Measurements from ENCODE around the gene MAGI2.

Gene MAGI2

DNA sequence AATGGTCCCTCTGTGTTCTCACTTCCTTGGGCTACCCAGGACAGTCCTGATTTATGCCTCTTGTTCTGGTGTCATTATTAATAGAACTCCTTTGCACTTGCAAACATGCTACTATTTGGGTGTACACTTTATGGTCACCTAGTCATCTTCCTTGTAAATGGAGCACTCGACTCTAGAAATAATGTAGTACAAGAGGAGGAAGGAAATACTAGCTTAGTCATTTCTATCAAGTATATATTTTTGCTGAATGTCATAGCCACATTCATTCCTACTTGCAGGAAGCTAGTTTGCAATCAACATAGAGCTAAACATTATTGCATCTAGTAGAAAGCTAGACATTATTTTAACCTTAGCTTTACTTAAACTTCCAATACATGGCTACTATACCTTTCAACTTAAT lies 335.3 kb downstream of the MAGI2 start:
- ATAC-seq, result no peak
- TF ChIP-seq ESRRG (CRISPR knock-in tag; IDR thresholded peaks at IDR 0.05) (no peak), PATZ1 (CRISPR knock-in tag; IDR thresholded peaks at IDR 0.05; ENCODE audit: borderline replicate concordance) (no peak), ZC3H10 (CRISPR knock-in tag; IDR thresholded peaks at IDR 0.05) (no peak), ZFP3 (CRISPR knock-in tag; IDR thresholded peaks at IDR 0.05) (no peak), ZNF70 (CRISPR knock-in tag; IDR thresholded peaks at IDR 0.05) (no peak), GLIS3 (CRISPR knock-in tag; IDR thresholded peaks at IDR 0.05) (no peak), ZFP30 (CRISPR knock-in tag; IDR thresholded peaks at IDR 0.05) (no peak), ZNF8 (CRISPR knock-in tag; IDR thresholded peaks at IDR 0.05) (no peak), CSRNP3 (CRISPR knock-in tag; IDR thresholded peaks at IDR 0.05) (no peak), BACH2 (CRISPR knock-in tag; IDR thresholded peaks at IDR 0.05; ENCODE audit: borderline replicate concordance) (no peak), PPARA (CRISPR knock-in tag; IDR thresholded peaks at IDR 0.05; ENCODE audit: borderline replicate concordance) (no peak), ISL1 (CRISPR knock-in tag; IDR thresholded peaks at IDR 0.05) (no peak), OSR1 (CRISPR knock-in tag; IDR thresholded peaks at IDR 0.05) (no peak), POU6F1 (CRISPR knock-in tag; IDR thresholded peaks at IDR 0.05; ENCODE audit: borderline replicate concordance, low read depth) (no peak), RARB (CRISPR knock-in tag; IDR thresholded peaks at IDR 0.05) (no peak), TCF4 (CRISPR knock-in tag; IDR thresholded peaks at IDR 0.05; ENCODE audit: borderline replicate concordance) (no peak), CSDC2 (CRISPR knock-in tag; IDR thresholded peaks at IDR 0.05) (no peak)
- TF ChIP-seq, protein P1, sequence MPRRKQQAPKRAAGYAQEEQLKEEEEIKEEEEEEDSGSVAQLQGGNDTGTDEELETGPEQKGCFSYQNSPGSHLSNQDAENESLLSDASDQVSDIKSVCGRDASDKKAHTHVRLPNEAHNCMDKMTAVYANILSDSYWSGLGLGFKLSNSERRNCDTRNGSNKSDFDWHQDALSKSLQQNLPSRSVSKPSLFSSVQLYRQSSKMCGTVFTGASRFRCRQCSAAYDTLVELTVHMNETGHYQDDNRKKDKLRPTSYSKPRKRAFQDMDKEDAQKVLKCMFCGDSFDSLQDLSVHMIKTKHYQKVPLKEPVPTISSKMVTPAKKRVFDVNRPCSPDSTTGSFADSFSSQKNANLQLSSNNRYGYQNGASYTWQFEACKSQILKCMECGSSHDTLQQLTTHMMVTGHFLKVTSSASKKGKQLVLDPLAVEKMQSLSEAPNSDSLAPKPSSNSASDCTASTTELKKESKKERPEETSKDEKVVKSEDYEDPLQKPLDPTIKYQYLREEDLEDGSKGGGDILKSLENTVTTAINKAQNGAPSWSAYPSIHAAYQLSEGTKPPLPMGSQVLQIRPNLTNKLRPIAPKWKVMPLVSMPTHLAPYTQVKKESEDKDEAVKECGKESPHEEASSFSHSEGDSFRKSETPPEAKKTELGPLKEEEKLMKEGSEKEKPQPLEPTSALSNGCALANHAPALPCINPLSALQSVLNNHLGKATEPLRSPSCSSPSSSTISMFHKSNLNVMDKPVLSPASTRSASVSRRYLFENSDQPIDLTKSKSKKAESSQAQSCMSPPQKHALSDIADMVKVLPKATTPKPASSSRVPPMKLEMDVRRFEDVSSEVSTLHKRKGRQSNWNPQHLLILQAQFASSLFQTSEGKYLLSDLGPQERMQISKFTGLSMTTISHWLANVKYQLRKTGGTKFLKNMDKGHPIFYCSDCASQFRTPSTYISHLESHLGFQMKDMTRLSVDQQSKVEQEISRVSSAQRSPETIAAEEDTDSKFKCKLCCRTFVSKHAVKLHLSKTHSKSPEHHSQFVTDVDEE (CRISPR knock-in tag; IDR thresholded peaks at IDR 0.05), result no peak

- no peak for TF ChIP-seq ESRRG (CRISPR knock-in tag; IDR thresholded peaks at IDR 0.05)
- no peak for TF ChIP-seq CSDC2 (CRISPR knock-in tag; IDR thresholded peaks at IDR 0.05)
- TF ChIP-seq ZFP3 (CRISPR knock-in tag; IDR thresholded peaks at IDR 0.05), result no peak
- peak; percentile 57 for TF ChIP-seq ISL1 (CRISPR knock-in tag; IDR thresholded peaks at IDR 0.05)
- TF ChIP-seq POU6F1 (CRISPR knock-in tag; IDR thresholded peaks at IDR 0.05; ENCODE audit: borderline replicate concordance, low read depth), result no peak
- no peak for TF ChIP-seq TCF4 (CRISPR knock-in tag; IDR thresholded peaks at IDR 0.05; ENCODE audit: borderline replicate concordance)
- no peak for TF ChIP-seq RARB (CRISPR knock-in tag; IDR thresholded peaks at IDR 0.05)
- no peak for TF ChIP-seq OSR1 (CRISPR knock-in tag; IDR thresholded peaks at IDR 0.05)
- ATAC-seq, result peak; percentile 76
Observed at GRCh38 chr7:79096361-79096805, 357.1 kb downstream of the MAGI2 start.

DNA sequence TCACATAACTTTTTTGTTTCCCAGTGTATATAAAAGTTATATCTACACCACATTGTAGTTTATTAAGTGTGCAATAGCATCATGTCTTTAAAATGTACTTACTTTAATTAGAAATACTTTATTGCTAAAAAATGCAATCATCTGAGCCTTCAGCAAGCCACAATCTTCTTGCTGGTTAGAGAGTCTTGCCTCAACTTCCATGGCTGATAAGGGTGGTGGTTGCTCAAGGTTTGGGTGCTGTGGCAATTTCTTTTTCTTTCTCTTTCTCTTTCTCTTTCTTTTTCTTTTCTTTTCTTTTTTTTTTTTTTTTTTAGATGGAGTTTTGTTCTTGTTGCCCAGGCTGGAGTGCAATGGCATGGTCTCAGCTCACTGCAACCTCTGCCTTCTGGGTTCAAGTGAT lies 360.0 kb downstream of the MAGI2 start:
- ATAC-seq, result no peak
- no peak for TF ChIP-seq SNAI2 (CRISPR knock-in tag; IDR thresholded peaks at IDR 0.05)
- TF ChIP-seq GLIS3 (CRISPR knock-in tag; IDR thresholded peaks at IDR 0.05), result no peak
- TF ChIP-seq, protein P1 (CRISPR knock-in tag; IDR thresholded peaks at IDR 0.05), result no peak
- no peak for TF ChIP-seq OSR1 (CRISPR knock-in tag; IDR thresholded peaks at IDR 0.05)
- no peak for TF ChIP-seq RARB (CRISPR knock-in tag; IDR thresholded peaks at IDR 0.05)
- TF ChIP-seq ESRRG (CRISPR knock-in tag; IDR thresholded peaks at IDR 0.05), result no peak
- TF ChIP-seq TOX (CRISPR knock-in tag; IDR thresholded peaks at IDR 0.05; ENCODE audit: borderline replicate concordance), result no peak
- no peak for TF ChIP-seq TCF4 (CRISPR knock-in tag; IDR thresholded peaks at IDR 0.05; ENCODE audit: borderline replicate concordance)
- TF ChIP-seq PATZ1 (CRISPR knock-in tag; IDR thresholded peaks at IDR 0.05; ENCODE audit: borderline replicate concordance), result no peak
- TF ChIP-seq CSRNP3 (CRISPR knock-in tag; IDR thresholded peaks at IDR 0.05), result no peak

All from SK-N-SH treated with all-trans-retinoic acid at 6 μM for 48 hours (cell line).